ENCODE results near the gene TMEFF2.

TMEFF2 gene

GRCh38 chr2:192194866-192195547 is at the start of gene TMEFF2:
TMEFF2 (minus strand) TSS chr2:192194933; CDS start chr2:192194524, 409 bp downstream.
- peak; percentile 34 for DNase-seq

GRCh38 chr2:192243488-192243887 is 48.8 kb upstream of the TMEFF2 start:
- no peak for DNase-seq

DNA sequence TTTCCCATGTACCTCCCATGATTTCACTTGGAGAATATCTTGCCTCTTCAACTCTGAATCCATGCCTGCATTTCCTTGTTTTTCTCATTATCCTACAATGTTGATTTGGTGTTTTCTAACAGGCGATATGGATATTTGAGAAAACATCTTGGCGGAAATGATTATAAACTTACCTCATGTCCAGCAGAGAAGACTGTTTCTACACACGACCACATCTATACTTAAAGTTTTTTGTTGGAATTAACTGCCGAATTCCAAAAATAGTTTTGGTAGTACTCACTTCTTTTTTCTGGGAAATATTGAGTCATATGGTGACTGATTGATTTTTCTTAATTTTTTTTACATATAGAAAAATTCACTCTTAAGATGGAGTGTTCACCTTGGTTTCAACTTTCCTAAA is 41.4 kb upstream of the TMEFF2 start:
- DNase-seq: no peak

DNA sequence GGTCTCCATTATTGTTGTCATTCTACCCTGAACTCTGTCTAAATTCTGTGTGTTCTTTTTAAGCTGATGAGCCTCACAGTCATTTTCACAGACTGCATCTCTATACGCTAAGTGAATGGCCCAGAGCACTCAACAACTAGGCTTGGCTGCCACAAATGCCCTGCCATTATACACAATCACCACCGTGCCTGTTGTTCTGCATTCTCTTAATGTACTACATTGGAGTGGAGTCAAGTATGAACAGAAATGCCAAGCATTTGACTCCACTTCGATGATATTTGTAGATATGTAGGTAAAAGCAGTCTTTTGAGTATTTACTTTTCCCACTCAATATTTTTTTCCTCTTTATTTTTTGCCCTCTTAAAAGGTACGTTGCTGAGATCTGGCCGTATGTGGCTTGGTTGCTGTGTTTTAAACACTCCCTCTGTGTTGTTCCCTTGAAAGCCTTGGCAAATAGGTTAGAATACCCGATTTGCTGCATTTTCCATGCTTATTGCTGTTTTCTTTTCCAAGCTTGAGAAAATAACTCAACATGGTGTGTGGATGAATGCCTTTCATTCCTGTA is 36.2 kb upstream of the TMEFF2 start:
- no peak for DNase-seq

GRCh38 chr2:192228685-192229084 is 34.0 kb upstream of the TMEFF2 start:
- no peak for DNase-seq

DNA sequence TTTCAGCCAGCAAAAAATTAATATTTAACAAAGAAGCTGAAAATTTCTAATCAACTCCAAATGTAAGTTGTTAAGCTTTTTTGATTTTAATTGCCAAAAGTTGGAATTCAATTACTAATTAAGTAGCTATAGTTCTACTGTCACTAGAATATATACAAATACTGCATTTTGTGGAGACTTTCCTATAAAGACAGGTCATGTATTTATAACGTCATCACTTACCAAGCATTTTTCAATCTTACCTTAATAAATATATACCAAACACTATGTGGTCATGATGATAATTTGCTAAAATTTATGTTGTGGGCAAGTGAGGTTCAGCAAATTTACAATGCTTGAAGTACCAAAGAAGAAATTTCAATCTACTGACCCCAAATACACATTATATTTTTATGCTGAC is 24.2 kb upstream of the TMEFF2 start:
- no peak for DNase-seq

- no peak for DNase-seq
Measured at GRCh38 chr2:192218377-192218776, 23.6 kb upstream of the TMEFF2 start.

DNA sequence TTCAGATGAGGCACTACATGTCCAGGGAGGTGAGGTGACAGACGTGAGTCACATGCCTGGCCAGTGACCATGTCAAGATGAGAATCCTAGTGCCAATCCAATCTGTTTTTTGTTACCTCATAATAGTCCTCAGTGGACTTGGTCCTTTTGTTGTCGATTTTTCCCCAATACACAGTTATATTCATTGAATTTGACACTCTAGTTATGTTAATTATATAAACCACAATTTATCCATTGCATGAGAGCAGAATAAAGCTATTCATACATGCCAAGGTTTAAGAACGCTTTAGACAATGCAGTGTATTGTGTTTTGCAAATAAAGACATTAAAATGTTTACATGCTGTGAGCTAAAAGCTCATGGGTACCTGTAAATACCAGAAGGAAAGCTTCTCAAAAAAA is 21.6 kb upstream of the TMEFF2 start:
- no peak for DNase-seq

GRCh38 chr2:192215096-192215877 is 20.6 kb upstream of the TMEFF2 start:
- no peak for DNase-seq

DNA sequence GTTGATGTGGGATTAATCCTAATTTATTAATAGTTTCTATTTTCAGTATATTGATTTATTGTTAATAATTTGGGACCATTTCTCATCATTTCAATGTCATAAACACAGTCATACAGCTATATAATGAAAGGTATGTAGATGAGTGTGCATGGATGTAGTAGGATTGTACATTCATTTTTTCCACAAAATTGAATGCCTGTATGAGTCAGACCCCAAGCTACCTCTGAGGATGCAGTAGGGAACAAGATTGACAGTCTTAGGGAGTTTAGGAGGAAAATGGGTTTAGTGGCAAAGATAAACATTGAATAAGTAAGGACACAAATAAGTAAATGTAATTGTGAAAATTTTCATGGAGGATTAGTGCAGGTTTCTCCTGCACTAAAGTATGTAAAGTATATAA is 14.1 kb upstream of the TMEFF2 start:
- DNase-seq: no peak

- DNase-seq: no peak
Measured at GRCh38 chr2:192206399-192206798, 11.7 kb upstream of the TMEFF2 start.

GRCh38 chr2:192203876-192204275 is 9.1 kb upstream of the TMEFF2 start:
- DNase-seq: no peak

DNA sequence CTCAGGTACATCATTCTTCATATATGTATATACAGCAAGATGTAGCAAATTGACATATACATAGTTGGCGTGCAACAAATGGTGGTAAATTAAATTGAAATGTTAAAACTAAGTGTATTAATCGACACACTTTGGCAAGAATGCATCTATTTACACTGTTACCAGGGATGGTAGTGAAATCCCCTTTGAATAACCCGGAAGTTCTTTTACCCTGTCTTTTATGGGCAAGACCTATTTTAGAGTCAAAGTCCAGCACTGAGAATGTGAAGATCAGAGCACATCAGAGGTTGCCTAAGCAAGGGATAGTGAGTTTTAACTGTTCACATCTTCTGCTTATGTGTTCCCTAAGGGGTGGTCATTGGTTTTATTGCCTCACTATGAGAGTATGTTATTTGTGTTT is 7.6 kb upstream of the TMEFF2 start:
- DNase-seq: no peak

DNA sequence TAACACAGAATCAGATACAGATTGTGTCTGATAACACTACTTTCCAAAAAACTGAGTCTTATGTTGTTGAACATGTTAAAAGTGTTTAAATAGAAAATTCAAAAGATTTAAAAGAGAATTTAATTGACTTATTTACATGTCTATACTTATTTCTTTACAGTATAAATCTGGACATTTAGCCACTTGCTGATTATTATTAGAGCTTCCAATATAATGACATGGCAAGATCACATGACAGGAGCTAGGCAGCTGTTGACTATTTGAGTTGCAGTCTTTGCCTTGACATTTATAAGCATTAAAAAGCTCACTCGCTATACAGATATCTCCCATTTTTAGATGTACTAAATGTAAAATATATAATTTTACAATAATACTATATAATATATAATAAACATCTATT is 6.4 kb upstream of the TMEFF2 start:
- DNase-seq: no peak

DNA sequence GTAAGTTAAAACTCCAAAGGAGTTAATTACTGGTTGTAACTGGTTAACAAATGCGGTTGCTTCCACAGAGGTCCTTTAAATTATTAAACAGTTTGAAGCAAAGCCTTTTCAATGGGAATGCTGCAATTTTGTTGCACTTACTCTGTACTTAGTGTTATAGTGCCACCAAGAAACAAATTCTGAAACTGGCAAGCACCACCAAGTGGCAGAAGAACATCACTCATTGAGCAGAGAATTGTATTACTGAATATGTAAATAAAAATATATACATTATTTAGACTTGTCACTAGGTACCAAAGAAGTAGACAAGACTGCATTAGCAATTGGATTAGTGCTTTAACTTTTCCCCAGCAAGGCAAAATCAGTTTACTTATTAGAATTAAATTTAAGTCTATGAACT is 2.6 kb upstream of the TMEFF2 start:
- no peak for DNase-seq

DNA sequence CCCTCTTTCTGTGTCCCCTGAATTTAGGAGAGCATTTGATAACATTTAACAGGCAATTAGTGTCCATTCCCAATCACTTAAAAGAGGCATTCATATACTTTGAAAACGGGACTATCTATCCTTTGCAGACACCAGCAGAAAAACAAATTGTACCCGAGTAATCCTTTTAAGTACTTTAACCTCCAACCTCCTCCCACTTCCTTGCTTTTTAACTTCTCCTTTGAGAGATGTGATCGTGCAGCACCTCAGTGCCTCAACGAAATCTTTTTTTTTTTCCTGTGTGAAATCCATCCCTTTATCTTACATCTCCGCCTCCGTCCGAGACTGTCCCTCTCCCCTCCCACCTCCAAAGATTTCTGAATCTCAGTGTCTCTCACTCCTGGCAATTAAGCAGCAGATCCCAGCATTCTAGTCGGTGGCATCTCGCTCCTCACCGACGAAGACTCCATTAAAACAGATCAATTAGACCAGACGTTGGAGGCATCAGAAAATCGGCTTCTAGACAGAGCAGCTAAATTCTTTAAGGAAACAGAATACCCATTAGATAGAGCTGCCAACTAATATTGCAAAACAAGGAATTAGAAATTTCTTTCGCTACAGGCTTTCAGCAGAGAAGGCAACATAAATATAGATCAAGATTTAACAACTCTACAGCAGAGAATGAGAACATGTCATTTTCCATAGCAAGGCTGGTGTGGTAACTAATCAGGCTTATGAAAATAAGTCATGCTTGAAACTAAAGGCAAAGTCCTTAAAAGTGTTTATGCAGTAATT is 1.9 kb upstream of the TMEFF2 start:
- DNase-seq: no peak

- no peak for DNase-seq
Measured at GRCh38 chr2:192195548-192196418, 1.1 kb upstream of the TMEFF2 start.

DNA sequence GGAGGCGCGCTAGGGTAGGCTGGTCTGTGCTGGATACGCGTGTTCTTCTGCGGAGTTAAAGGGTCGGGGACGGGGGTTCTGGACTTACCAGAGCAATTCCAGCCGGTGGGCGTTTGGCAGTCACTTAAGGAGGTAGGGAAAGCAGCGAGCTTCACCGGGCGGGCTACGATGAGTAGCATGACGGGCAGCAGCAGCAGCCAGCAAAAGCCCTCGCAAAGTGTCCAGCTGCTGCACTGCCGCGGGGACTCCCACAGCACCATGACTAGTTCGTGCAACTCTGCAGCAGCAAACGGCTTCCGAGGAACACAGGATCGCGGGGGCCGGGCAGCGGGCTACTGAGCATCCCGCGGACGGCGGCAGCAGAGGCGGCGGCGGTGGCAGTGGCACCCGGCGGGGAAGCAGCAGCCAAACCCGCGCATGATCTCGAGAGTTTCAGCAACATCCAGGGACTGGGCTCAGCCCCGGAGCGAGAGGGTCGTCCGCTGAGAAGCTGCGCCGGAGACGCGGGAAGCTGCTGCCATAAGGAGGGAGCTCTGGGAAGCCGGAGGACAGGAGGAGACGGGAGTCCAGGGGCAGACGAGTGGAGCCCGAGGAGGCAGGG is 368 bp downstream of the TMEFF2 start:
- no peak for DNase-seq

GRCh38 chr2:192190474-192190873 is 4.3 kb downstream of the TMEFF2 start:
- DNase-seq: no peak

- DNase-seq: no peak
Measured at GRCh38 chr2:192186806-192187205, 7.9 kb downstream of the TMEFF2 start.

DNA sequence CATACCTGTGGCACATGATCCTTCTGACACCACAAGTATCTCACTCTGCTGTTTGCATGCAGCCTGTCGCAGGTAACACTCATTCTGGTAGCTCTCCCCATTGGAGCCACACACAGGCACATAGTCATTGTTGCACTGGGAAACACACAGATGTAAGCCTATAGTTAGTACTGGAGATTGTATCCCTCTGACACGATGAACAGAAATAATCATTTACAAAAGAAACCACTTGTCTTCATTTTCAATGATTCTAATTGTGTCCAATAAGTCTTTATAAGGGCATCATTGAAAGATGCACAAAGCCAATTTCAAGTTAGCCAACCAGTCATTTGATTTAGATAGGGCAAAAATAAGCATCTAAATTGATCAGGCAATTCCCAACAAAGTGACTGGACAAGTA is 10.4 kb downstream of the TMEFF2 start:
- DNase-seq: no peak

- DNase-seq: no peak
Measured at GRCh38 chr2:192183296-192183695, 11.4 kb downstream of the TMEFF2 start.

All from DMS79 (cell line).